Spinal cord (tissue), 10 donors: ENCODE results near the gene BRD1. TPM values are rescaled to one million over a fixed set of nuclear protein-coding genes. Genes with fewer than 3 reads are reported as not detected.

Experiments used
- DNase-seq, 6 donors: peaks; one replicate each; pipeline versions ENCODE4 v3.0.0 to v3.0.0-alpha.2; 2013 to 2015; ENCODE audit warnings: low spot score in 6 of 6, low read depth in 4 of 6
- H3K27ac ChIP-seq: one replicate; pipeline ENCODE4 v1.5.1; 2013; ENCODE audit warnings: low read depth, low read length, control low read depth
- H3K27me3 ChIP-seq: one replicate; pipeline ENCODE4 v1.6.1; 2013; ENCODE audit warnings: low read length; ENCODE audit not compliant: control insufficient read depth, insufficient read depth
- H3K36me3 ChIP-seq: one replicate; pipeline ENCODE4 v1.6.1; 2013; ENCODE audit warnings: low read length; ENCODE audit not compliant: control insufficient read depth, insufficient read depth
- H3K4me1 ChIP-seq: one replicate; pipeline ENCODE4 v1.6.1; 2013; ENCODE audit warnings: low read length; ENCODE audit not compliant: control insufficient read depth, insufficient read depth
- H3K4me3 ChIP-seq: one replicate; pipeline ENCODE4 v1.5.1; 2013; ENCODE audit warnings: low read depth, low read length, control low read depth
- H3K9me3 ChIP-seq: one replicate; pipeline ENCODE4 v1.6.1; 2013; ENCODE audit warnings: low read length; ENCODE audit not compliant: control insufficient read depth, insufficient read depth
- WGBS: methylation state at CpG from one replicate; pipeline ENCODE4 v1.1.5; 2013; ENCODE audit warnings: missing lambda C conversion rate; ENCODE audit not compliant: insufficient coverage; 5-methylcytosine and 5-hydroxymethylcytosine counted together
- polyA plus RNA-seq, 2 donors: library from polyadenylated mRNA; unstranded; fragments of 120-200 nt; gene quantifications; one replicate each; pipeline ENCODE4 v1.2.1, GENCODE V29; 2013; ENCODE audit not compliant: insufficient read length in 2 of 2
- total RNA-seq, 2 donors: library from RNA; depleted of rRNA in 1 of 2; stranded (reverse); fragments of 120-200 nt in 1 of 2; fragments of >200 nt in 1 of 2; gene quantifications; one replicate each; pipeline versions ENCODE4 v1.2.3 to v1.2.4, GENCODE V29; 2013 to 2014
- donor health status: healthy.

BRD1 gene
- total and polyA plus RNA-seq, 4 donors: 25.7 to 43.2 (median 32.0) TPM

- Histone ChIP-seq H3K4me1 (peaks cover 7% of the 10 kb centered on the region), H3K27ac (no peak overlapping the region), H3K4me3 (no peak overlapping the region), H3K27me3 (no peaks in the 10 kb centered on the region), H3K36me3 (peaks cover 77% of the 10 kb centered on the region), H3K9me3 (no peaks in the 10 kb centered on the region)
- 98% methylated on average over 15 of the region's 15 CpGs for WGBS
- DNase-seq: no peak
Measured at GRCh38 chr22:49815641-49816091, 12.0 kb downstream of the BRD1 start.

- Histone ChIP-seq H3K27ac (no peak overlapping the region), H3K36me3 (peaks cover 70% of the 10 kb centered on the region)
Measured at GRCh38 chr22:49814856-49815255, 12.8 kb downstream of the BRD1 start.

GRCh38 chr22:49814164-49814686 lies 13.4 kb downstream of the BRD1 start:
- WGBS: 91% methylated on average over 12 of the region's 14 CpGs
- peaks cover 64% of the 10 kb centered on the region for H3K36me3 ChIP-seq
- H3K4me3 ChIP-seq: no peak overlapping the region
- peaks cover 7% of the 10 kb centered on the region for H3K4me1 ChIP-seq
- no peaks in the 10 kb centered on the region for H3K9me3 ChIP-seq
- no peak for DNase-seq
- no peak overlapping the region for H3K27ac ChIP-seq
- H3K27me3 ChIP-seq: no peaks in the 10 kb centered on the region

More at GRCh38 chr22:49814856-49815255, 12.8 kb downstream of the BRD1 start:
- H3K9me3 ChIP-seq: no peaks in the 10 kb centered on the region
- DNase-seq: no peak
- 89% methylated on average over 6 of the region's 8 CpGs for WGBS
- H3K27me3 ChIP-seq: no peaks in the 10 kb centered on the region
- H3K4me1 ChIP-seq: peaks cover 7% of the 10 kb centered on the region
- no peak overlapping the region for H3K4me3 ChIP-seq

- Histone ChIP-seq H3K27ac (no peak overlapping the region), H3K36me3 (peaks cover 50% of the 10 kb centered on the region), H3K4me1 (peaks cover 7% of the 10 kb centered on the region), H3K9me3 (no peaks in the 10 kb centered on the region), H3K4me3 (no peak overlapping the region), H3K27me3 (no peaks in the 10 kb centered on the region)
- no peak for DNase-seq
- 95% methylated on average over 10 of the region's 11 CpGs for WGBS
Measured at GRCh38 chr22:49812838-49813237, 14.8 kb downstream of the BRD1 start.

- H3K36me3 ChIP-seq: peaks cover 37% of the 10 kb centered on the region
- H3K27ac ChIP-seq: no peak overlapping the region
- no peak for DNase-seq
- H3K4me3 ChIP-seq: no peak overlapping the region
- H3K27me3 ChIP-seq: no peaks in the 10 kb centered on the region
- no peaks in the 10 kb centered on the region for H3K9me3 ChIP-seq
- 93% methylated on average over 12 of the region's 18 CpGs for WGBS
- H3K4me1 ChIP-seq: peaks cover 7% of the 10 kb centered on the region
Measured at GRCh38 chr22:49811020-49811791, 16.5 kb downstream of the BRD1 start.

- Histone ChIP-seq H3K9me3 (no peaks in the 10 kb centered on the region), H3K4me1 (no peaks in the 10 kb centered on the region), H3K27me3 (no peaks in the 10 kb centered on the region), H3K36me3 (peaks cover 31% of the 10 kb centered on the region), H3K4me3 (no peak overlapping the region), H3K27ac (no peak overlapping the region)
- WGBS: 59% methylated on average over 4 of the region's 5 CpGs
- no peak for DNase-seq
Measured at GRCh38 chr22:49810363-49811019, 17.2 kb downstream of the BRD1 start.

- DNase-seq: no peak
- Histone ChIP-seq H3K36me3 (peaks cover 39% of the 10 kb centered on the region), H3K9me3 (no peaks in the 10 kb centered on the region), H3K4me3 (no peak overlapping the region), H3K27me3 (no peaks in the 10 kb centered on the region), H3K4me1 (no peaks in the 10 kb centered on the region), H3K27ac (no peak overlapping the region)
- 90% methylated on average over 4 of the region's 14 CpGs for WGBS
Measured at GRCh38 chr22:49807780-49808708, 19.6 kb downstream of the BRD1 start.

GRCh38 chr22:49807129-49807528 lies 20.5 kb downstream of the BRD1 start:
- WGBS: 100% methylated on average over 6 of the region's 8 CpGs

GRCh38 chr22:49803737-49804375 lies 23.8 kb downstream of the BRD1 start:
- peaks cover 6% of the 10 kb centered on the region for H3K4me1 ChIP-seq
- H3K4me3 ChIP-seq: no peak overlapping the region
- H3K9me3 ChIP-seq: no peaks in the 10 kb centered on the region
- no peak overlapping the region for H3K27ac ChIP-seq
- no peak for DNase-seq
- H3K36me3 ChIP-seq: peaks cover 65% of the 10 kb centered on the region
- H3K27me3 ChIP-seq: no peaks in the 10 kb centered on the region
- WGBS: 88% methylated on average over 28 of the region's 28 CpGs

More at GRCh38 chr22:49807129-49807528, 20.5 kb downstream of the BRD1 start:
- Histone ChIP-seq H3K4me3 (no peak overlapping the region), H3K36me3 (peaks cover 39% of the 10 kb centered on the region), H3K9me3 (no peaks in the 10 kb centered on the region), H3K27ac (no peak overlapping the region), H3K27me3 (no peaks in the 10 kb centered on the region), H3K4me1 (no peaks in the 10 kb centered on the region)
- no peak for DNase-seq
